Body of pancreas (tissue), 4 donors: ENCODE data around the gene CEP104.

Experiments used
- CTCF ChIP-seq, 7 experiments: fragments of 450-650 bp in 4 of 7; fragments of 200-600 bp in 3 of 7; sonication (generic) in 3 of 7; IDR thresholded peaks; one replicate each; pipeline ENCODE4 v1.5.1; 2016 to 2019; ENCODE audit warnings: antibody characterized with exemption in 7 of 7
- POLR2A ChIP-seq, 3 donors: fragments of 450-650 bp; IDR thresholded peaks; one replicate each; pipeline ENCODE4 v1.6.1; 2016; ENCODE audit warnings: antibody characterized with exemption in 3 of 3, mild to moderate bottlenecking in 2 of 3

GRCh38 chr1:3814065-3814464 is 42.9 kb downstream of the CEP104 start:
- no peak for TF ChIP-seq CTCF (IDR thresholded peaks at IDR 0.05)
- no peak for TF ChIP-seq POLR2A (IDR thresholded peaks at IDR 0.05)
